SK-N-MC (cell line): ENCODE data around the gene WDFY4.

Experiments
- EZH2 ChIP-seq: fragments of 200-600 bp; sonication (generic); IDR thresholded peaks from one replicate; pipeline ENCODE4 v1.6.1; 2017; ENCODE audit warnings: antibody characterized with exemption
- POLR2AphosphoS5 ChIP-seq: IDR thresholded peaks from 2 replicates; pipeline ENCODE4 v1.6.1; 2012; ENCODE audit warnings: mild to moderate bottlenecking, low read depth, low read length, borderline replicate concordance

DNA sequence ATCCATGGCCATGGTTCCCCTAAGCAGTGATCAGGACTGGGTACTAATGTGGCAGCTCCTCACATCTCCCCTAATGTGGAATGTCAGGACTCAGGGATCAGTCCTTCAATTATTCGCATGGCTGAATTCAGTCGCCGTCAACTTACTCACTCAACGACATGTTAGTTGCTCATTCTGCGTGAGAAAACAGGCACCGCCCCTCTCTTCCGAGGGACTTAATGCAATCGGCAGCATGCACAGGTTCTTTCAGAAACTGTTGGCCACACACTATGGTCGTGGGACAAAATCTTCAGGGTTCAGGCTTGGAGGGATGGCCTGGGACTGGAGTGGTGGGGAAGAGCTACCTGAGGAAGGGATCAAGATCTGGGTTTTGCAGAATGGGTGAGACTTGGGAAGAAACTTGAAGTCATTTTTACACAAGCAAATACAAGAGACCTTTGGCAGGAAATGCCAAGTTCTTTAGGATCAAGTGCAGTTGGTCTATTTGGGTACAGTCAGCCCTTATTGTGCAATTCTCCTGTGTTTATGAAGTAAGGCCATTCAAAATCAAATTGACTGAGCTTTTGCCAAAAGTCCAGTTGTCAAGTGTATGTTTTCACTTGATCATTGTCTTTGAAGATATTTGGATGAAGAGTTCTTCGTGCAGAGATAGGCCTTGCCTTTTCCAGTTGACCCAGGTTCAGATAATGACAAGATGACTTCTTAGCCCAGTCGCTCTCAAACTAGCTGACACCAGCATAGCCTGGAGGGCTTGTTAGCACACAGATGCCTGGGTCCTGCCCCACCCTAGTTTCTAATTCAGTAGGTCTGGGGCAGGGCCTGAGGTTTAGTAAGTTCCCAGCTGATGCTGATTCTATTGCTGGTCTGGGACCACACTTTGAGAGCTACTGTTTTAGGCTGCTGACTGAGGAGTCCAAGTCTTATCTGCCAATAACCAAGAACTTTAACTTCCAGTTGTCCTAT is 206.5 kb downstream of the WDFY4 start:
- TF ChIP-seq POLR2AphosphoS5 = no peak
- TF ChIP-seq EZH2 = no peak
